AG04449 (cell line): ENCODE data around the gene DIAPH3.
A peak's percentile ranks its signal among the peaks of the same experiment; 100 is the strongest.
"Not testable (repeated sequence)": the region's sequence is repeated elsewhere in the genome, so short reads cannot be mapped to it uniquely, and the experiment has no call there.

Experiments used
- CTCF ChIA-PET: fragments of 350-600 bp; formaldehyde crosslinking; extraction: SDS; loops from one replicate; lab custom pipeline; 2021; ENCODE audit warnings: antibody characterized with exemption; lab: Yijun Ruan, JAX
- POLR2A ChIA-PET: fragments of 400-600, 350-600 bp; formaldehyde crosslinking; extraction: SDS; loops from one replicate; lab custom pipeline; 2020; ENCODE audit warnings: antibody characterized with exemption, inconsistent platforms; lab: Yijun Ruan, JAX
- DNase-seq: peaks from one replicate; pipeline ENCODE4 v3.0.0-alpha.2; 2010; ENCODE audit warnings: low read depth, low spot score
- H3K4me3 ChIP-seq: 2 replicates; pipeline ENCODE4 v1.5.1; 2011; ENCODE audit warnings: low read depth, mild to moderate bottlenecking, control low read depth, low read length
- TF ChIP-seq, protein P1 (sequence below): IDR thresholded peaks from one replicate; pipeline ENCODE4 v1.5.1; 2011; ENCODE audit warnings: mild to moderate bottlenecking, moderate library complexity, low read length, control low read depth, inconsistent platforms; ENCODE audit not compliant: insufficient read depth; ENCODE audit errors: missing control alignments

Gene DIAPH3

GRCh38 chr13:60051754-60052285, 111.9 kb downstream of the DIAPH3 start:
- no peak overlapping the region for H3K4me3 ChIP-seq
- no peak for DNase-seq
- TF ChIP-seq, protein P1, sequence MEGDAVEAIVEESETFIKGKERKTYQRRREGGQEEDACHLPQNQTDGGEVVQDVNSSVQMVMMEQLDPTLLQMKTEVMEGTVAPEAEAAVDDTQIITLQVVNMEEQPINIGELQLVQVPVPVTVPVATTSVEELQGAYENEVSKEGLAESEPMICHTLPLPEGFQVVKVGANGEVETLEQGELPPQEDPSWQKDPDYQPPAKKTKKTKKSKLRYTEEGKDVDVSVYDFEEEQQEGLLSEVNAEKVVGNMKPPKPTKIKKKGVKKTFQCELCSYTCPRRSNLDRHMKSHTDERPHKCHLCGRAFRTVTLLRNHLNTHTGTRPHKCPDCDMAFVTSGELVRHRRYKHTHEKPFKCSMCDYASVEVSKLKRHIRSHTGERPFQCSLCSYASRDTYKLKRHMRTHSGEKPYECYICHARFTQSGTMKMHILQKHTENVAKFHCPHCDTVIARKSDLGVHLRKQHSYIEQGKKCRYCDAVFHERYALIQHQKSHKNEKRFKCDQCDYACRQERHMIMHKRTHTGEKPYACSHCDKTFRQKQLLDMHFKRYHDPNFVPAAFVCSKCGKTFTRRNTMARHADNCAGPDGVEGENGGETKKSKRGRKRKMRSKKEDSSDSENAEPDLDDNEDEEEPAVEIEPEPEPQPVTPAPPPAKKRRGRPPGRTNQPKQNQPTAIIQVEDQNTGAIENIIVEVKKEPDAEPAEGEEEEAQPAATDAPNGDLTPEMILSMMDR: no peak
- POLR2A ChIA-PET: no interaction called here
- CTCF ChIA-PET: no interaction called here

- CTCF ChIA-PET, POLR2A ChIA-PET, DNase-seq, H3K4me3 ChIP-seq: not testable (repeated sequence)
Observed at GRCh38 chr13:60048353-60048752, 115.4 kb downstream of the DIAPH3 start.

DNA sequence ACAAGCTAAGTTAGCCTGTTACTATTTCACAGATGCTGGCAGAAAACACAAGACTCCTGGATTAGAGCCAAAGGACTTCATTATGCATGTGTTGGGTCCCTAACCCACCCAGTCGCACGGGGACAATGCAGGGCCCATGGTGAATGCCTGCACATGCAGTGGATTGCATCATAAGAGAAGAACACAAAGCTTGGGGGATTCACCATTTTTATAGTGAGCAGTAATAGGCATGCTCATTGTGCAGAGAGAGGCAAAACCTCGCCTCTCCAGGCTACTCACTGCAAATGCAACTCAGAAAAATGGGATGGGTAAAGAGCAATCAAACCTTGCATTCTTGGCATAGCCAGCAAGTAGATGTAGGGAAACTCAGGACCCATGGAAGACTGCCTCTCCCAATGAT, 115.8 kb downstream of the DIAPH3 start:
- no peak overlapping the region for H3K4me3 ChIP-seq
- TF ChIP-seq, protein P1: no peak
- no peak for DNase-seq
- POLR2A ChIA-PET: no interaction called here
- CTCF ChIA-PET: no interaction called here

- H3K4me3 ChIP-seq: no peak overlapping the region
- ChIA-PET POLR2A (no interaction called here), CTCF (no interaction called here)
- DNase-seq: no peak
- TF ChIP-seq, protein P1: no peak
Observed at GRCh38 chr13:60044321-60044720, 119.4 kb downstream of the DIAPH3 start.

DNA sequence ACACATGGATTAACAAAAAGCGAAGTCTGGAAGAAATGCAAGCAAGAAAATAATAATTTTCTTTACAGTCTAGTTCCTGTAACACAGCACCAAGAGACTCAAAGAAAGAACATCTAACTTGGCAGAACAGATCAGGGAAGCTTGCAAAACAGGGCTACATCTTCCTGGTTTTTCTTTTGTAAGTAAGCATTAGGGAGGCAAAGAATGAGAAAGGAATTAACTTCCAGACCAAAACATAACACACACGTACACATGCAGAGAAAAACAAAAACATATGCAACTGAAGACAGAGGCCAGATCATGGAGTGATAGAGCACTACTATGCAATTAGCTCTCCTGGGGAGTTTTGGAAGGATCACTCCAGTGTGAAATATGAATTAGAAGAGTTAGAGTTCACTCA, 120.5 kb downstream of the DIAPH3 start:
- ChIA-PET POLR2A (no interaction called here), CTCF (interaction anchor here (1.2 kb wide), 1 partner anchor 292 kb away, joined by 3 read pairs; no protein-coding TSS in a partner anchor)
- no peak overlapping the region for H3K4me3 ChIP-seq
- peak; percentile 23 for DNase-seq
- TF ChIP-seq, protein P1: no peak

DNA sequence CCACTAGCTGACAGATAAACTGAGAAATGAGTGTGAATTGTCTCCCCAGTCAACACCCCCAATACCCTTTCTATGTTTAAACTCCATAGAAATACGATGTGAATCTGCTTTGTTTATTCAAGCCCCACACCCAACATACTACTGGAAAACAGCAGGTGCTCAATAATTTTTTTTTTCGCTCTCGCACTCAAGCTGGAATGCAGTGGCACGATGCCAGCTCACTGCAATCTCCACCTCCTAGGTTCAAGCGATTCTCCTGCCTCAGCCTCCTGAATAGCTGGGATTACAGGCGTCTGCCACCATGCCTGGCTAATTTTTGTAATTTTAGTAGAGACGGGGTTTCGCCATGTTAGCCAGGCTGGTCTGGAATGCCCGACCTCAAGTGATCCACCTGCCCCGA, 123.1 kb downstream of the DIAPH3 start:
- POLR2A ChIA-PET, DNase-seq, H3K4me3 ChIP-seq, CTCF ChIA-PET: not testable (repeated sequence)

GRCh38 chr13:60035874-60036273, 127.9 kb downstream of the DIAPH3 start:
- no peak overlapping the region for H3K4me3 ChIP-seq
- POLR2A ChIA-PET: no interaction called here
- TF ChIP-seq, protein P1: no peak
- no peak for DNase-seq
- CTCF ChIA-PET: no interaction called here
